GM12878 (cell line): ENCODE data around the gene CHD9. TPM values are rescaled to one million over a fixed set of nuclear protein-coding genes. Genes with fewer than 3 reads are reported as not detected.

Experiments used
- ASH2L ChIP-seq: fragments of 300-600, 200-600 bp; sonication (generic); IDR thresholded peaks from 2 replicates; pipeline ENCODE4 v1.6.1; 2017; ENCODE audit warnings: low read depth, mild to moderate bottlenecking, borderline replicate concordance
- BMI1 ChIP-seq: fragments of 450-650 bp; IDR thresholded peaks from 2 replicates; pipeline ENCODE4 v1.6.1; 2016; ENCODE audit warnings: mild to moderate bottlenecking, moderate library complexity, borderline replicate concordance
- CBX3 ChIP-seq: fragments of 200-600 bp; sonication (generic); IDR thresholded peaks from 2 replicates; pipeline ENCODE4 v1.6.1; 2016; ENCODE audit warnings: low read depth, borderline replicate concordance
- CEBPB ChIP-seq, 2 experiments: fragments of 150-350 bp in 1 of 2; IDR thresholded peaks; 2 replicates each; pipeline ENCODE4 v1.6.1; 2012 to 2014; ENCODE audit warnings: low read depth in 2 of 2, low read length in 2 of 2, borderline replicate concordance in 1 of 2, inconsistent platforms in 1 of 2
- CHD1 ChIP-seq: IDR thresholded peaks from 2 replicates; pipeline ENCODE4 v1.6.1; 2012; ENCODE audit warnings: low read depth, low read length, improper control_type of control experiment
- CREB1 ChIP-seq: IDR thresholded peaks from 2 replicates; pipeline ENCODE4 v1.6.1; 2012; ENCODE audit warnings: low read depth, mild to moderate bottlenecking, inconsistent platforms
- DPF2 ChIP-seq: fragments of 450-650 bp; IDR thresholded peaks from 2 replicates; pipeline ENCODE4 v1.6.1; 2017; ENCODE audit warnings: mild to moderate bottlenecking
- EGR1 ChIP-seq, 2 experiments: IDR thresholded peaks; 1 replicate in 1 of 2; 2 replicates in 1 of 2; pipeline ENCODE4 v1.6.1; 2011 to 2012; ENCODE audit warnings: low read depth in 2 of 2, low read length in 2 of 2, borderline replicate concordance in 1 of 2, mild to moderate bottlenecking in 1 of 2, moderate library complexity in 1 of 2
- FOS ChIP-seq: IDR thresholded peaks from 3 replicates; pipeline ENCODE4 v1.6.1; 2011; ENCODE audit warnings: borderline replicate concordance; ENCODE audit not compliant: insufficient read length; ENCODE audit errors: extremely low read depth
- GABPA ChIP-seq: IDR thresholded peaks from 2 replicates; pipeline ENCODE4 v1.6.1; 2014; ENCODE audit warnings: antibody characterized with exemption, low read depth, mild to moderate bottlenecking, inconsistent platforms
- HCFC1 ChIP-seq: fragments of 150-350 bp; IDR thresholded peaks from 2 replicates; pipeline ENCODE4 v1.6.1; 2014; ENCODE audit warnings: low read length
- IKZF1 ChIP-seq: fragments of 450-650 bp; conservative IDR thresholded peaks from 2 replicates; pipeline ENCODE4 v1.6.1; 2017; ENCODE audit warnings: antibody characterized with exemption, mild to moderate bottlenecking
- IKZF2 ChIP-seq, 2 experiments: fragments of 450-650 bp; IDR thresholded peaks; 2 replicates each; pipeline ENCODE4 v1.6.1; 2017; ENCODE audit warnings: mild to moderate bottlenecking in 2 of 2, moderate library complexity in 2 of 2
- IRF4 ChIP-seq: IDR thresholded peaks from 2 replicates; pipeline ENCODE4 v1.6.1; 2011; ENCODE audit warnings: low read depth, low read length
- JUND ChIP-seq: IDR thresholded peaks from 2 replicates; pipeline ENCODE4 v1.6.1; 2012; ENCODE audit warnings: low read depth, mild to moderate bottlenecking, low read length, improper control_type of control experiment, moderate library complexity
- MYC ChIP-seq: IDR thresholded peaks from 2 replicates; pipeline ENCODE4 v1.6.1; 2011; ENCODE audit warnings: mild to moderate bottlenecking, low read length, moderate library complexity, inconsistent platforms; ENCODE audit not compliant: insufficient read depth, insufficient replicate concordance, insufficient read length, severe bottlenecking
- NFYA ChIP-seq: IDR thresholded peaks from 2 replicates; pipeline ENCODE4 v1.6.1; 2011; ENCODE audit warnings: low read depth, mild to moderate bottlenecking, low read length, improper control_type of control experiment, borderline replicate concordance
- NRF1 ChIP-seq: conservative IDR thresholded peaks from 2 replicates; pipeline ENCODE4 v1.6.1; 2011; ENCODE audit warnings: mild to moderate bottlenecking, low read depth, low read length, improper control_type of control experiment
- PML ChIP-seq: IDR thresholded peaks from 2 replicates; pipeline ENCODE4 v1.6.1; 2012; ENCODE audit warnings: low read length, inconsistent platforms
- POU2F2 ChIP-seq: IDR thresholded peaks from 3 replicates; pipeline ENCODE4 v1.6.1; 2011; ENCODE audit warnings: low read depth, mild to moderate bottlenecking, low read length, borderline replicate concordance
- SMAD5 ChIP-seq: IDR thresholded peaks from 2 replicates; pipeline ENCODE4 v1.6.1; 2016; ENCODE audit warnings: antibody characterized with exemption, low read depth
- SMARCA5 ChIP-seq: fragments of 450-650 bp; IDR thresholded peaks from 2 replicates; pipeline ENCODE4 v1.6.1; 2017; ENCODE audit warnings: mild to moderate bottlenecking
- SMC3 ChIP-seq: IDR thresholded peaks from 2 replicates; pipeline ENCODE4 v1.6.1; 2011; ENCODE audit warnings: low read length, improper control_type of control experiment, borderline replicate concordance
- SREBF2 ChIP-seq: IDR thresholded peaks from 2 replicates; pipeline ENCODE4 v1.6.1; 2012; ENCODE audit warnings: mild to moderate bottlenecking, low read length
- YBX1 ChIP-seq: fragments of 450-650 bp; IDR thresholded peaks from 2 replicates; pipeline ENCODE4 v1.6.1; 2016; ENCODE audit warnings: antibody characterized with exemption
- ZNF217 ChIP-seq: fragments of 450-650 bp; IDR thresholded peaks from 2 replicates; pipeline ENCODE4 v1.6.1; 2017; ENCODE audit warnings: antibody characterized with exemption, mild to moderate bottlenecking
- polyA plus RNA-seq, 11 experiments: library from polyadenylated mRNA; depleted of rRNA in 4 of 11; unstranded in 6 of 11; stranded (reverse) in 5 of 11; fragments of >200 nt; fragmentation: Nextera tagmentation in 4 of 11; fragmentation: Illumina TruSeq in 1 of 11; extraction: Ambion mirVana in 4 of 11; extraction: Trizol in 1 of 11; gene quantifications; 1 replicate in 1 of 11; 2 replicates in 10 of 11; pipeline versions ENCODE4 v1.2.1 to v1.2.3, GENCODE V29; 2011 to 2016; ENCODE audit warnings: inconsistent platforms in 2 of 11, missing spikeins in 2 of 11, low read depth in 1 of 11
- total RNA-seq, 4 experiments: library from RNA; depleted of rRNA in 3 of 4; stranded (reverse); fragments of >200 nt in 3 of 4; fragmentation: Illumina TruSeq in 1 of 4; extraction: Trizol in 1 of 4; gene quantifications; 2 replicates each; pipeline versions ENCODE4 v1.2.1 to v1.2.3, GENCODE V29; 2013 to 2021
- TF ChIP-seq, protein P1 (sequence below): fragments of 450-650 bp; IDR thresholded peaks from 2 replicates; pipeline ENCODE4 v1.6.1; 2017; ENCODE audit warnings: low read depth, mild to moderate bottlenecking, moderate library complexity
- TF ChIP-seq, protein P2 (sequence below): fragments of 450-650 bp; IDR thresholded peaks from 2 replicates; pipeline ENCODE4 v1.6.1; 2017; ENCODE audit warnings: mild to moderate bottlenecking, moderate library complexity

CHD9 gene
- total and polyA plus RNA-seq, 10 of the 15 experiments (the other 5 are each of a cell fraction or from before 2014, with no cell fraction given): 29.2 to 95.7 (median 54.3) TPM

DNA sequence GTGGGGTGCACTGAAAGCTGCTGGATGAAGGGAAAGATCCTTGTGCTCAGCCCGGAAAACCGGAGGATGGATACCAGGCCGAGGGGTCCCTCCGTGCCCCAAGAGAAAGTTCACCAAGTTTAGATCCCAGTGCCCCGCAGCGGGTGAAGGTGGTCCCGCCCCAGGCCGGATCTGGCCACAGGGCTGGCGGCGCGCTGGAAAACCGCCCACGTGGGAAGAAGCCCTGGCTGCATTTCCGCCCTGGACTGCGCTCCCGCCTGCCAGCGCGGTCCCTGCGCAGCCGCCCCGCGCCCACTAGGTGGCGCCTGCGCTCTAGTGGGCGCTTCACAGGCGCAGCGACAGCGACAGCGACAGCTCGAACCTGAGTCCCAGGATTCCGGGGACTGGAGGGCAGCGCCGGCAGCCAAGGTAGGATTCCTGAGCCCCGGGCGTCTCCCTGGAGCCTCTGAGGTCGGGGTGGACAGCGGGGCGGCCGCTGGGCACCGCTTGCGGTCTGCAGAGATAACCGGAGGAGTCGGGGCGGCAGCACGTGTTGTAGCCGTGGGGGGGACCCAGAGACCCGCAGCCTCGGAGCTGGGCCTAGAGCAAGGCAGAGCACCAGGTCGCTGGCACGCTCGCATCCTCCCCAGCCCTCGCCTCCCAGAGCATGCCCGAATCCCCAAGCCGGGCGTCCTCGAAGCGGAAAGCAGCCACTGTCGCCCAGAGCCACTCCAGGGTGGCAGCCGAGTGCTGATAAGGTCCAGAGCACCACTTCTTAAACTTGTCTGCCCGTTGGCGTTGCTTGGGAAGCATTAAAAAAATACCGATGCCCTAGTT, at the start of gene CHD9 (continued):
- TF ChIP-seq SREBF2: no peak
- TF ChIP-seq DPF2: peak; percentile 73
- no peak for TF ChIP-seq CREB1
- TF ChIP-seq NRF1: no peak
- TF ChIP-seq IRF4: 0 out of 2 replicates have a peak, but pooled peaks have one; percentile 17
- peak in 1 of 2 experiments; percentile 67; a peak in 1 of 3 replicates for TF ChIP-seq EGR1 (IDR thresholded peaks at IDR 0.05; ENCODE audit: borderline replicate concordance in 1 of 2, low read depth in 2 of 2, low read length in 2 of 2)
- no peak for TF ChIP-seq GABPA
- TF ChIP-seq FOS: no peak
- no peak for TF ChIP-seq CEBPB (IDR thresholded peaks at IDR 0.05; ENCODE audit: borderline replicate concordance in 1 of 2, low read depth in 2 of 2, low read length in 2 of 2)
- TF ChIP-seq JUND: no peak
- peak; percentile 95 for TF ChIP-seq SMARCA5
- TF ChIP-seq PML: no peak
- TF ChIP-seq, protein P1, sequence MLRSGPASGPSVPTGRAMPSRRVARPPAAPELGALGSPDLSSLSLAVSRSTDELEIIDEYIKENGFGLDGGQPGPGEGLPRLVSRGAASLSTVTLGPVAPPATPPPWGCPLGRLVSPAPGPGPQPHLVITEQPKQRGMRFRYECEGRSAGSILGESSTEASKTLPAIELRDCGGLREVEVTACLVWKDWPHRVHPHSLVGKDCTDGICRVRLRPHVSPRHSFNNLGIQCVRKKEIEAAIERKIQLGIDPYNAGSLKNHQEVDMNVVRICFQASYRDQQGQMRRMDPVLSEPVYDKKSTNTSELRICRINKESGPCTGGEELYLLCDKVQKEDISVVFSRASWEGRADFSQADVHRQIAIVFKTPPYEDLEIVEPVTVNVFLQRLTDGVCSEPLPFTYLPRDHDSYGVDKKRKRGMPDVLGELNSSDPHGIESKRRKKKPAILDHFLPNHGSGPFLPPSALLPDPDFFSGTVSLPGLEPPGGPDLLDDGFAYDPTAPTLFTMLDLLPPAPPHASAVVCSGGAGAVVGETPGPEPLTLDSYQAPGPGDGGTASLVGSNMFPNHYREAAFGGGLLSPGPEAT: peak; percentile 79
- no peak; the same call in 2 of the 3 replicates for TF ChIP-seq POU2F2
- no peak for TF ChIP-seq CBX3
- no peak for TF ChIP-seq NFYA
- no peak for TF ChIP-seq CHD1
- peak; percentile 41; the same call in 1 of the 2 replicates for TF ChIP-seq ZNF217
- peak; percentile 98 for TF ChIP-seq IKZF1
- no peak for TF ChIP-seq YBX1
- TF ChIP-seq BMI1: no peak
- no peak for TF ChIP-seq HCFC1
- peak; percentile 73 for TF ChIP-seq MYC
- TF ChIP-seq, protein P2, sequence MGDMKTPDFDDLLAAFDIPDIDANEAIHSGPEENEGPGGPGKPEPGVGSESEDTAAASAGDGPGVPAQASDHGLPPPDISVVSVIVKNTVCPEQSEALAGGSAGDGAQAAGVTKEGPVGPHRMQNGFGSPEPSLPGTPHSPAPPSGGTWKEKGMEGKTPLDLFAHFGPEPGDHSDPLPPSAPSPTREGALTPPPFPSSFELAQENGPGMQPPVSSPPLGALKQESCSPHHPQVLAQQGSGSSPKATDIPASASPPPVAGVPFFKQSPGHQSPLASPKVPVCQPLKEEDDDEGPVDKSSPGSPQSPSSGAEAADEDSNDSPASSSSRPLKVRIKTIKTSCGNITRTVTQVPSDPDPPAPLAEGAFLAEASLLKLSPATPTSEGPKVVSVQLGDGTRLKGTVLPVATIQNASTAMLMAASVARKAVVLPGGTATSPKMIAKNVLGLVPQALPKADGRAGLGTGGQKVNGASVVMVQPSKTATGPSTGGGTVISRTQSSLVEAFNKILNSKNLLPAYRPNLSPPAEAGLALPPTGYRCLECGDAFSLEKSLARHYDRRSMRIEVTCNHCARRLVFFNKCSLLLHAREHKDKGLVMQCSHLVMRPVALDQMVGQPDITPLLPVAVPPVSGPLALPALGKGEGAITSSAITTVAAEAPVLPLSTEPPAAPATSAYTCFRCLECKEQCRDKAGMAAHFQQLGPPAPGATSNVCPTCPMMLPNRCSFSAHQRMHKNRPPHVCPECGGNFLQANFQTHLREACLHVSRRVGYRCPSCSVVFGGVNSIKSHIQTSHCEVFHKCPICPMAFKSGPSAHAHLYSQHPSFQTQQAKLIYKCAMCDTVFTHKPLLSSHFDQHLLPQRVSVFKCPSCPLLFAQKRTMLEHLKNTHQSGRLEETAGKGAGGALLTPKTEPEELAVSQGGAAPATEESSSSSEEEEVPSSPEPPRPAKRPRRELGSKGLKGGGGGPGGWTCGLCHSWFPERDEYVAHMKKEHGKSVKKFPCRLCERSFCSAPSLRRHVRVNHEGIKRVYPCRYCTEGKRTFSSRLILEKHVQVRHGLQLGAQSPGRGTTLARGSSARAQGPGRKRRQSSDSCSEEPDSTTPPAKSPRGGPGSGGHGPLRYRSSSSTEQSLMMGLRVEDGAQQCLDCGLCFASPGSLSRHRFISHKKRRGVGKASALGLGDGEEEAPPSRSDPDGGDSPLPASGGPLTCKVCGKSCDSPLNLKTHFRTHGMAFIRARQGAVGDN: peak; percentile 41; the same call in 1 of the 2 replicates
- peak; percentile 90 for TF ChIP-seq SMC3
- TF ChIP-seq IKZF2 (IDR thresholded peaks at IDR 0.05): peak; percentile 83 to 86
- no peak for TF ChIP-seq ASH2L
- no peak; the same call in 1 of the 2 replicates for TF ChIP-seq SMAD5
